ENCODE results near the gene SPARC. TPM values are rescaled to one million over a fixed set of nuclear protein-coding genes. Genes with fewer than 3 reads are reported as not detected.

SPARC gene
- total RNA-seq, 1 donor = 1,011 TPM

GRCh38 chr5:151627650-151628049, 59.1 kb downstream of the SPARC start:
- no peak for DNase-seq (ENCODE audit: low read depth)
- no peak overlapping the region for H3K4me3 ChIP-seq (ENCODE audit: low read depth, low read length)
- no peak for TF ChIP-seq CTCF (IDR thresholded peaks at IDR 0.05; ENCODE audit: insufficient read depth, low read length)

- no peak for TF ChIP-seq CTCF (IDR thresholded peaks at IDR 0.05; ENCODE audit: insufficient read depth, low read length)
- DNase-seq (ENCODE audit: low read depth) = no peak
- H3K4me3 ChIP-seq (ENCODE audit: low read depth, low read length) = no peak overlapping the region
Measured at GRCh38 chr5:151625285-151625684, 61.4 kb downstream of the SPARC start.

- no peak overlapping the region for H3K4me3 ChIP-seq (ENCODE audit: low read depth, low read length)
- DNase-seq (ENCODE audit: low read depth) = peak; percentile 62
- no peak for TF ChIP-seq CTCF (IDR thresholded peaks at IDR 0.05; ENCODE audit: insufficient read depth, low read length)
Measured at GRCh38 chr5:151624476-151624875, 62.2 kb downstream of the SPARC start.

- DNase-seq (ENCODE audit: low read depth) = no peak
- TF ChIP-seq CTCF (IDR thresholded peaks at IDR 0.05; ENCODE audit: insufficient read depth, low read length) = no peak
- H3K4me3 ChIP-seq (ENCODE audit: low read depth, low read length) = no peak overlapping the region
Measured at GRCh38 chr5:151622367-151623088, 64.2 kb downstream of the SPARC start.

GRCh38 chr5:151620461-151620840, 66.3 kb downstream of the SPARC start:
- no peak overlapping the region for H3K4me3 ChIP-seq (ENCODE audit: low read depth, low read length)
- DNase-seq (ENCODE audit: low read depth) = no peak
- no peak for TF ChIP-seq CTCF (IDR thresholded peaks at IDR 0.05; ENCODE audit: insufficient read depth, low read length)

GRCh38 chr5:151619812-151620460, 66.8 kb downstream of the SPARC start:
- DNase-seq (ENCODE audit: low read depth) = no peak
- H3K4me3 ChIP-seq (ENCODE audit: low read depth, low read length) = no peak overlapping the region
- TF ChIP-seq CTCF (IDR thresholded peaks at IDR 0.05; ENCODE audit: insufficient read depth, low read length) = no peak
